Thoracic aorta (tissue), 2 donors: ENCODE data around the gene DDX46. TPM values are rescaled to one million over a fixed set of nuclear protein-coding genes. Genes with fewer than 3 reads are reported as not detected.
"Not testable (repeated sequence)": the region's sequence is repeated elsewhere in the genome, so short reads cannot be mapped to it uniquely, and the experiment has no call there.

Experiments
- ATAC-seq: fragments of 150-250 bp; one replicate; pipeline ENCODE4 v1.8.0; 2017; ENCODE audit warnings: low read depth; ENCODE audit not compliant: insufficient number of reproducible peaks, low FRiP score
- DNase-seq: peaks from one replicate; pipeline ENCODE4 v3.0.0-alpha.2; 2020; ENCODE audit warnings: low spot score
- H3K27ac ChIP-seq, 2 donors: fragments of 200-600 bp; sonication (generic); 1 replicate in 1 of 2; 2 replicates in 1 of 2; pipeline ENCODE4 v1.5.1; 2016; ENCODE audit warnings: mild to moderate bottlenecking in 2 of 2, moderate library complexity in 2 of 2
- H3K27me3 ChIP-seq: fragments of 200-600 bp; sonication (generic); replicated peaks from 2 replicates; pipeline ENCODE4 v1.6.0; 2016; ENCODE audit warnings: mild to moderate bottlenecking; ENCODE audit not compliant: insufficient read depth
- H3K36me3 ChIP-seq: fragments of 200-600 bp; sonication (generic); one replicate; pipeline ENCODE4 v1.5.1; 2016
- H3K4me1 ChIP-seq, 2 donors: fragments of 200-600 bp; sonication (generic); 1 replicate in 1 of 2; 2 replicates in 1 of 2; pipeline versions ENCODE4 v1.5.1 to v1.6.0; 2016; ENCODE audit warnings: low read depth in 2 of 2, mild to moderate bottlenecking in 1 of 2; ENCODE audit not compliant: control insufficient read depth in 1 of 2
- H3K4me3 ChIP-seq: fragments of 200-600 bp; sonication (generic); 2 replicates; pipeline ENCODE4 v1.5.1; 2016; ENCODE audit warnings: mild to moderate bottlenecking
- H3K9me3 ChIP-seq: fragments of 200-600 bp; sonication (generic); 2 replicates; pipeline ENCODE4 v1.5.1; 2016
- CTCF ChIP-seq: fragments of 200-600 bp; sonication (generic); IDR thresholded peaks from one replicate; pipeline ENCODE4 v1.5.1; 2019; ENCODE audit warnings: antibody characterized with exemption
- total RNA-seq, 2 donors: library from RNA; depleted of rRNA; stranded (reverse); fragments of >200 nt; gene quantifications; one replicate each; pipeline versions ENCODE4 v1.1.0 to v1.2.3, GENCODE V29; 2016

DDX46 gene
- total RNA-seq = 10 to 100 TPM; 27.1 to 59.2 TPM

GRCh38 chr5:134758504-134759341 lies at the start of gene DDX46:
TSS of gene DDX46 (plus strand) at chr5:134758779. CDS start at chr5:134758939, 160 bp downstream.
- peak; percentile 69 for TF ChIP-seq CTCF
- Histone ChIP-seq H3K4me3 (peak within 1 kb of the TSS; percentile 87), H3K4me1 (peaks cover 8 to 18% of the 10 kb centered on the region in 2 donors), H3K36me3 (no peaks in the 10 kb centered on the region), H3K9me3 (no peaks in the 10 kb centered on the region), H3K27me3 (no peaks in the 10 kb centered on the region), H3K27ac (peak within 1 kb of the TSS; percentile 21 to 66)
- peak; percentile 73 for ATAC-seq
- DNase-seq = peak; percentile 79

GRCh38 chr5:134714120-134714519 lies 44.5 kb upstream of the DDX46 start:
- DNase-seq = no peak
- no peak overlapping the region for H3K4me3 ChIP-seq
- H3K9me3 ChIP-seq = no peaks in the 10 kb centered on the region
- no peaks in the 10 kb centered on the region for H3K4me1 ChIP-seq
- H3K27ac ChIP-seq = no peak overlapping the region
- ATAC-seq = no peak
- TF ChIP-seq CTCF = no peak
- peaks cover 28% of the 10 kb centered on the region for H3K36me3 ChIP-seq
- no peaks in the 10 kb centered on the region for H3K27me3 ChIP-seq

- no peaks in the 10 kb centered on the region for H3K9me3 ChIP-seq
- no peak overlapping the region for H3K4me3 ChIP-seq
- DNase-seq = no peak
- no peak overlapping the region for H3K27ac ChIP-seq
- H3K36me3 ChIP-seq = peaks cover 25% of the 10 kb centered on the region
- no peaks in the 10 kb centered on the region for H3K27me3 ChIP-seq
- H3K4me1 ChIP-seq = no peaks in the 10 kb centered on the region
- ATAC-seq = no peak
- no peak for TF ChIP-seq CTCF
Observed at GRCh38 chr5:134714541-134714940, 44.0 kb upstream of the DDX46 start.

GRCh38 chr5:134715466-134715865 lies 43.1 kb upstream of the DDX46 start:
- not testable (repeated sequence) for H3K4me3 ChIP-seq, H3K4me1 ChIP-seq, DNase-seq, H3K9me3 ChIP-seq, H3K27me3 ChIP-seq, ATAC-seq, H3K27ac ChIP-seq
- peaks cover 20% of the 10 kb centered on the region for H3K36me3 ChIP-seq

GRCh38 chr5:134724872-134725271 lies 33.7 kb upstream of the DDX46 start:
- no peak for TF ChIP-seq CTCF
- H3K36me3 ChIP-seq = peaks cover 29% of the 10 kb centered on the region
- DNase-seq = no peak

More at GRCh38 chr5:134724872-134725271, 33.7 kb upstream of the DDX46 start:
- H3K27me3 ChIP-seq = no peaks in the 10 kb centered on the region
- H3K9me3 ChIP-seq = no peaks in the 10 kb centered on the region
- no peak overlapping the region for H3K27ac ChIP-seq
- H3K4me3 ChIP-seq = no peak overlapping the region
- H3K4me1 ChIP-seq = no peaks in the 10 kb centered on the region
- no peak for ATAC-seq
